AG09319 (cell line): ENCODE data around the gene SMYD3.

Source experiments
- DNase-seq: peaks from one replicate; pipeline ENCODE4 v3.0.0-alpha.2; 2010; ENCODE audit warnings: low read depth; ENCODE audit errors: extremely low read depth
- CTCF ChIP-seq: IDR thresholded peaks from 2 replicates; pipeline ENCODE4 v1.5.1; 2011; ENCODE audit warnings: low read depth, mild to moderate bottlenecking, inconsistent platforms, low read length, moderate library complexity

The SMYD3 gene

DNA sequence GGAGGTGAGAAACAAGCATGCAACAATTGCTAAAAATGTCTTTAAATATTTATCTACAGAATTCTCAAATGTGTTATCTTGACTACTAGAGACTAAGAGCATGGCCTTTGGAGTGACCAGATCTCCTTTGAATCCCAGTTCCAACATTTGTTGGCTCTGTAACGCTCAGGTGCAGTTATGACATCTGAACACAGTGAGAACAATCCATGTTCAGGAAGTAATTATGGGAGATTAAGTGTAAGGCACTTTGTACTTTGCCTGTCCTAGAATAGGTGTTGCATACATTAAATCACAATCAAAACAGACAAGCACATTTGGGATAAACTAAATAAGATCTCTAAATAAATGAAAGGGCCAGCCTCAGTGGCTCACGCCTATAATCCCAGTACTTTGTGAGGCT lies 454.5 kb downstream of the SMYD3 start:
- no peak for TF ChIP-seq CTCF
- DNase-seq = no peak

DNA sequence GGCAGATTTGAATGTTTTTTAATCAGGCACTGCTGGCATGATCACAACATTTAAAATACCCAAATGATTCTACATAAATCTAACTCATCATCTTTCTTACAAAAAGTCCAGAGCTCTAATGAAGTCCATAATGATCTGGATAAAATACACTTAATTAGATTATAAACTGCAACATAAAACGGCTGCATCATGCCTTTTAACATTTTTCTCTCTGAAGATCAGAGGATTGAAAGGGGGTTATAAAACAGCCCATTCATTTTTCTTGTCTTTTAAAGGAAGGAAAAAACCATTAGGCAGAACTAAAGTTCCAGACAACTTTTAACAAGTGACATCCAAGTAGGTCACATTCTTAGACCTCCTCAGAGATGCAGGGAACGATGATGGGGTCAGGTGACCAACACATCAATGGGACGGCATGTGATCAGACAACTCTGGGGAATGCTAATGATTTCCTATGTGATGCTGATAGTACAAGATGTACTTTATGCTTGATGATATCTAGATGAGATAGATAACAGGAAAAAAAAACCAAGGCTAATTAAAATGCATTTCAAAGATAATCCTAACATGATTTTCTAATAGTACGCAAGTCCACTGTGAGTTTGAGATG lies 455.1 kb downstream of the SMYD3 start:
- no peak for TF ChIP-seq CTCF
- DNase-seq = no peak

- TF ChIP-seq CTCF = no peak
- DNase-seq = no peak
Observed at GRCh38 chr1:246048693-246049092, 458.4 kb downstream of the SMYD3 start.

GRCh38 chr1:246043556-246043955 lies 463.5 kb downstream of the SMYD3 start:
- no peak for TF ChIP-seq CTCF
- no peak for DNase-seq

- DNase-seq = no peak
- no peak for TF ChIP-seq CTCF
Observed at GRCh38 chr1:246041360-246041759, 465.7 kb downstream of the SMYD3 start.

DNA sequence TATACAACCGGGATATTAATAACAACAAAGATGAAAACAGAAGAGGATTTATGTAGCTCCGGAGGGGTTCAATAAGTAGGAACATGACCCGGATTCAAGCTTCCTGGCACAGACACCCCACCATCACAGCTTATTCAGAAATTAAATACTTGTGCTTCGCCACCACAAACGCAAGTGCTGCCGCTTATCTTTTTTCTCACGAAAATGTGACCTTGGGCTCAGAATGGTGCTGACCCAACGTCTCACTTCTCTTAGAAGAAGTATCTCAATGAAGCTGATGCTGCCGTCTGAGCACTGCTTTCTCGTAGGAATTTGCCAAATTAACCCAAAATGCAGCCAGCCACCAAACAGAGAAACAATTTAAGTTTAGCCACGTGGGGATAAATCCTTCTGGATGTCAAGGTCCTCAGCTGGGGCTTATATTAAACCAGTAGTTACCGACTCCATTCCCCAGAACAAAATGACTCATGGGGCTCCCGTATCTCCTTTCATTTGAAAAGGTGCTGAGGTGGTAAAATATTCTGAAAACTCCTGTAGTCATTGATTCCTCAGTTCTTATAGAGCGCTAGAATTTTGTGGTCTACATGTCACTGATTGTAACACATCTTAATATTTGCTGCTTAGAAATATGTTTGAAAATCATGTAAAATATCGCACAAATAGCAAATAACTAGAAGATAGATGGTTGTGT lies 466.7 kb downstream of the SMYD3 start:
- DNase-seq = no peak
- no peak for TF ChIP-seq CTCF

DNA sequence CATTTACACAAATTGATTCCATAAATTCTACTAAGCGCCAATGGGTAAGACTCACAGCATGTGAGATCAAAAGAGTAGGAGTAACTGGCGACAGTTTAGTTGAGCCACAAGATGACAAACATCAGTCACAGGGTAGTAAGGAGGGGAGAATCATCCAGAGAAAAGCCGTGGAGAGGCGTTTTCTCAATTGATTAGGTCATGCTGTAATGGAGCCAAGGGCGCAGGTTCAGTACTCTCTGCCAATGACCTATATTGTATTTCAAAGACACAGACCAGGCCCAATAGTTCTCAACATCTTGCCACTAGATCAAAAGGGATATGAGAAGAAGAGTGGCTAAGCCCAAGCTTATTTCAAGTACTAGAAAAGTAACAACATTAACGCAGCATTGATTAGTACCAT lies 467.5 kb downstream of the SMYD3 start:
- TF ChIP-seq CTCF = no peak
- DNase-seq = no peak
